Femur (tissue), 1 donor: ENCODE data around the gene SIGMAR1.

Experiments used
- DNase-seq: peaks from one replicate; pipeline ENCODE4 v3.0.0-alpha.2; 2017

The SIGMAR1 gene

GRCh38 chr9:34629491-34629808, 8.1 kb downstream of the SIGMAR1 start:
- no peak for DNase-seq

GRCh38 chr9:34628656-34629490, 8.7 kb downstream of the SIGMAR1 start, which contains the start of gene ARID3C:
Gene ARID3C, minus strand, starts transcription at chr9:34629066. Its CDS starts 1,052 bp downstream, at chr9:34628014.
- DNase-seq = no peak

GRCh38 chr9:34627716-34628655, 9.6 kb downstream of the SIGMAR1 start:
- DNase-seq = no peak

GRCh38 chr9:34625186-34625486, 12.5 kb downstream of the SIGMAR1 start:
- no peak for DNase-seq

GRCh38 chr9:34624475-34625185, 13.0 kb downstream of the SIGMAR1 start:
- no peak for DNase-seq

GRCh38 chr9:34623374-34624235, 14.0 kb downstream of the SIGMAR1 start:
- DNase-seq = no peak

- peak; percentile 97 for DNase-seq
These were observed 17.3 kb downstream of the SIGMAR1 start, which contains the start of gene DCTN3 for GRCh38 chr9:34620061-34620994. Gene DCTN3, minus strand, starts transcription at chr9:34620495. Its CDS starts 31 bp downstream, at chr9:34620464.

GRCh38 chr9:34615132-34615531, 22.5 kb downstream of the SIGMAR1 start:
- DNase-seq = no peak

- peak; percentile 86 for DNase-seq
These were observed 24.7 kb downstream of the SIGMAR1 start for GRCh38 chr9:34612788-34613390.

- peak; percentile 90 for DNase-seq
These were observed 25.5 kb downstream of the SIGMAR1 start, which contains the start of gene RPP25L for GRCh38 chr9:34611811-34612787. Gene RPP25L, minus strand, starts transcription at chr9:34612097. Its CDS starts 801 bp downstream, at chr9:34611296.

GRCh38 chr9:34611251-34611810, 26.3 kb downstream of the SIGMAR1 start:
- DNase-seq = peak; percentile 50

GRCh38 chr9:34610434-34611206, 27.0 kb downstream of the SIGMAR1 start:
- no peak for DNase-seq

GRCh38 chr9:34607331-34607730, 30.3 kb downstream of the SIGMAR1 start:
- DNase-seq = no peak

- DNase-seq = no peak
These were observed 30.7 kb downstream of the SIGMAR1 start for GRCh38 chr9:34606905-34607304.

- no peak for DNase-seq
These were observed 31.4 kb downstream of the SIGMAR1 start for GRCh38 chr9:34606190-34606589.

- peak; percentile 88 for DNase-seq
These were observed 33.9 kb downstream of the SIGMAR1 start for GRCh38 chr9:34603610-34604231.

- DNase-seq = no peak
These were observed 35.5 kb downstream of the SIGMAR1 start for GRCh38 chr9:34601937-34602573.
